Glutamatergic neuron (in vitro differentiated cells): Measurements from ENCODE around the gene PAPPA2. TPM values are rescaled to one million over a fixed set of nuclear protein-coding genes. Genes with fewer than 3 reads are reported as not detected.

ENCODE experiments used
- DNase-seq: peaks from one replicate; pipeline ENCODE4 v3.0.0; 2022
- H3K27ac Mint-ChIP-seq: one replicate; pipeline ENCODE4 v1.8.0; 2020; ENCODE audit warnings: mild to moderate bottlenecking, mixed read lengths, inconsistent platforms; ENCODE audit not compliant: unreplicated experiment
- H3K27me3 Mint-ChIP-seq: one replicate; pipeline ENCODE4 v1.8.0; 2020; ENCODE audit warnings: mild to moderate bottlenecking, moderate library complexity, mixed read lengths, inconsistent platforms; ENCODE audit not compliant: unreplicated experiment
- H3K36me3 Mint-ChIP-seq: one replicate; pipeline ENCODE4 v1.8.0; 2020; ENCODE audit warnings: mild to moderate bottlenecking, mixed read lengths, inconsistent platforms; ENCODE audit not compliant: unreplicated experiment
- H3K4me1 Mint-ChIP-seq: one replicate; pipeline ENCODE4 v1.8.0; 2020; ENCODE audit warnings: mild to moderate bottlenecking, low read depth, mixed read lengths, inconsistent platforms; ENCODE audit not compliant: unreplicated experiment
- H3K4me3 Mint-ChIP-seq: one replicate; pipeline ENCODE4 v1.8.0; 2020; ENCODE audit warnings: mild to moderate bottlenecking, mixed read lengths, inconsistent platforms; ENCODE audit not compliant: unreplicated experiment
- H3K9me3 Mint-ChIP-seq: one replicate; pipeline ENCODE4 v1.8.0; 2020; ENCODE audit warnings: mild to moderate bottlenecking, moderate library complexity, mixed read lengths, inconsistent platforms; ENCODE audit not compliant: unreplicated experiment
- CTCF ChIP-seq: fragments of 200-600 bp; sonication (generic); IDR thresholded peaks from one replicate; pipeline ENCODE4 v1.5.0; 2021; ENCODE audit not compliant: partially characterized antibody, unreplicated experiment
- total RNA-seq: library from RNA; stranded (reverse); fragmentation: NEBNext Ultra II Directional; extraction: Animal tissue kit (Norgen Biotek cat#: 25700); gene quantifications from one replicate; pipeline ENCODE4 v1.2.1, GENCODE V29; 2021; ENCODE audit not compliant: unreplicated experiment

PAPPA2 gene
- total RNA-seq, 1 donor from 2014 or later: 2.3 TPM

GRCh38 chr1:176820391-176821031 lies 357.5 kb downstream of the PAPPA2 start:
- H3K4me1 Mint-ChIP-seq: no peaks in the 10 kb centered on the region
- H3K27me3 Mint-ChIP-seq: peaks cover 2% of the 10 kb centered on the region
- DNase-seq: no peak
- TF ChIP-seq CTCF: no peak
- no peaks in the 10 kb centered on the region for H3K36me3 Mint-ChIP-seq
- H3K9me3 Mint-ChIP-seq: no peaks in the 10 kb centered on the region
- no peak overlapping the region for H3K27ac Mint-ChIP-seq
- H3K4me3 Mint-ChIP-seq: no peak overlapping the region

- H3K4me1 Mint-ChIP-seq: peaks cover 8% of the 10 kb centered on the region
- H3K36me3 Mint-ChIP-seq: no peaks in the 10 kb centered on the region
- no peak for DNase-seq
- H3K9me3 Mint-ChIP-seq: no peaks in the 10 kb centered on the region
- H3K27me3 Mint-ChIP-seq: no peaks in the 10 kb centered on the region
- no peak for TF ChIP-seq CTCF
- H3K27ac Mint-ChIP-seq: no peak overlapping the region
- H3K4me3 Mint-ChIP-seq: no peak overlapping the region
Observed at GRCh38 chr1:176826265-176826664, 363.3 kb downstream of the PAPPA2 start.

- no peak for DNase-seq
- TF ChIP-seq CTCF: no peak
- Mint-ChIP-seq H3K27me3 (no peaks in the 10 kb centered on the region), H3K4me3 (no peak overlapping the region), H3K27ac (no peak overlapping the region), H3K4me1 (peaks cover 8% of the 10 kb centered on the region), H3K36me3 (no peaks in the 10 kb centered on the region), H3K9me3 (no peaks in the 10 kb centered on the region)
Observed at GRCh38 chr1:176829261-176829660, 366.3 kb downstream of the PAPPA2 start.

GRCh38 chr1:176831150-176831549 lies 368.2 kb downstream of the PAPPA2 start:
- Mint-ChIP-seq H3K27ac (no peak overlapping the region), H3K4me3 (no peak overlapping the region), H3K27me3 (no peaks in the 10 kb centered on the region), H3K4me1 (peaks cover 5% of the 10 kb centered on the region), H3K9me3 (no peaks in the 10 kb centered on the region), H3K36me3 (no peaks in the 10 kb centered on the region)
- no peak for DNase-seq
- TF ChIP-seq CTCF: no peak

GRCh38 chr1:176837708-176838107 lies 374.7 kb downstream of the PAPPA2 start:
- Mint-ChIP-seq H3K9me3 (no peaks in the 10 kb centered on the region), H3K27ac (no peak overlapping the region), H3K27me3 (no peaks in the 10 kb centered on the region), H3K4me3 (no peak overlapping the region), H3K36me3 (no peaks in the 10 kb centered on the region), H3K4me1 (no peaks in the 10 kb centered on the region)
- DNase-seq: no peak
- TF ChIP-seq CTCF: no peak
